GM20000 (cell line): ENCODE data around the gene DTD1.
A peak's percentile ranks its signal among the peaks of the same experiment; 100 is the strongest.

Experiments
- DNase-seq: peaks from one replicate; pipeline ENCODE4 v3.0.0; 2012; ENCODE audit warnings: low spot score
- CTCF ChIP-seq: IDR thresholded peaks from 2 replicates; pipeline ENCODE4 v1.5.1; 2012; ENCODE audit warnings: mild to moderate bottlenecking, control low read depth; ENCODE audit errors: extremely low read depth, missing control alignments

DTD1 gene, protein sequence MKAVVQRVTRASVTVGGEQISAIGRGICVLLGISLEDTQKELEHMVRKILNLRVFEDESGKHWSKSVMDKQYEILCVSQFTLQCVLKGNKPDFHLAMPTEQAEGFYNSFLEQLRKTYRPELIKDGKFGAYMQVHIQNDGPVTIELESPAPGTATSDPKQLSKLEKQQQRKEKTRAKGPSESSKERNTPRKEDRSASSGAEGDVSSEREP

GRCh38 chr20:18587665-18588573, at the start of gene DTD1:
Gene DTD1, plus strand, starts transcription at chr20:18588054. Its CDS starts 19 bp downstream, at chr20:18588073.
- peak; percentile 56 for TF ChIP-seq CTCF
- DNase-seq = peak; percentile 95

GRCh38 chr20:18541741-18542140, 46.1 kb upstream of the DTD1 start:
- TF ChIP-seq CTCF = no peak
- no peak for DNase-seq

- no peak for TF ChIP-seq CTCF
- no peak for DNase-seq
Measured at GRCh38 chr20:18543216-18543615, 44.6 kb upstream of the DTD1 start.

DNA sequence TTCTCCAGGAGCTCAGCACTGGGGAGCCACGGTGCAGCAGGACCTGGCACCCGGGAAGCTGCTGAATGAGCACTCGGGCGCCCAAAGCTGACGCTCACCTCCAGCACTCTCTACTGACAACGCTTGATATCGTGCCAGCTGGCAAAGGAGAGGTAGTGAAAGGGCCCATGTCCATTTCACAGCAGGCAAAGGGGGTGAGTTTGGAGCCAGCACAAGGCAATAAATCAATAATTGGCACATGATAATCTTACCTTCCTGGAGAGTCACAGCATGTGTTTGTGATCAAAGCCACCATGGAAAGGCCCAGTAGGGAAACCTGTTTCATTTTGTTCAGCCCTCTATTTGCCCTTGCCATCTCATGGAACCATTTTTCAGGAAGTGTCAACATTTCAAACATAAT, 43.9 kb upstream of the DTD1 start:
- DNase-seq = no peak
- TF ChIP-seq CTCF = no peak

DNA sequence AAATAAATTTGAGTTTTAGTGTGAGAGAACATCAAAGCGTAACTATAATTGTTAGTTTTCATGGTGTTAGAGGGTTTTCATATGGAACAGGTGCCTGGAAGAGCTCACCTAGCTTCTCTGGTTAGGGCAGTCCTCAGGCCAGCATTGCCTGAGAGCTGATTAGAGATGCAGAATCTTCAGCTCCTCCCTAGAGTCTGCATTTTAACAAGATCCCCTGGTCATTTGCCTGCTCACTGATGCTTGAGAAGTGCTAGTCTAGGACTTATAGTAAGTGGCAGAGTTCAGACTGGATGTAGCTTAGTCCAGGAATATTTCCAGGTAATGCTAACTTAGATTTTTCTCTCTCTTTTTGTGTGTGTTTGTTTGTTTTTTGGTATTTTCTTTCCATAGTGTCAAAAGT, 42.3 kb upstream of the DTD1 start:
- no peak for TF ChIP-seq CTCF
- DNase-seq = no peak

DNA sequence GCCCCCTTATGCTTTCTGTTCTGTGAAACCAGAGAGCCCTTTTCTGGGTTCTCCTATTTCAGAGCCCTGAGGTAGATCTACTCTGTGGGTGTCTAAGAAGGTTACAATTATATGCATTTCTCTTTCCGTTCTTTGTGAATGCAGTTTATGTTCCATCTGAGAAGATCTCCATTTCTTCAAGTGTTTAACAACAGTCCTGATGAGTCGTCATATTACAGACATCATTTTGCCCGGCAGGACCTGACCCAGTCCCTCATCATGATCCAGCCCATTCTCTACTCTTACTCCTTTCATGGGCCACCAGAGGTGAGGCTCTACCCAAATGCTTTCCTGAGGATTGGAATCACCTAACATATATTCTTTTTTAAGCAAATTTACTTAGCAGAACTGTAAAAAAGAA, 39.4 kb upstream of the DTD1 start:
- no peak for TF ChIP-seq CTCF
- no peak for DNase-seq

DNA sequence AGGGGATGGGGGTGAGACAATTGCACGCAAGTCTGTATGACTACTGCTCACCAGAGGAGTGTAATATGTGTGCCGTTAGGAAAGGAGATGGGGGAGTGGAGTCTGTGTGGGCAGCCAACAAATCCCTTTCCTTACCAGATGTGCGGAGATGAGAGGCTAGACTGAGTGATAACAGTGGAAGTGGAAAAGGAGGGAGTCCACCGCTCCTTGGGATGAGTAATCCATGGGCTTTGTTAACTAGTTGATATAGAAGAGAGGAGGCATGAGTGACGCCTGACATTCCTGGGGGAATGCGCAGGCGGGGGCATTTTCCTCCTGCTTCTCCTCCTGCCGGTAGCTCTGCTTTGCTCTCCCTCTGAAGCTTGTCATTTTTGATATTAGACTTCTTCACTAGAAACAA, 34.1 kb upstream of the DTD1 start:
- DNase-seq = no peak

More for the DNA sequence above, 34.1 kb upstream of the DTD1 start:
- TF ChIP-seq CTCF = no peak
